NCI-H2029 (cell line): ENCODE data around the gene EIF4G3.
"Not testable (repeated sequence)": the region's sequence is repeated elsewhere in the genome, so short reads cannot be mapped to it uniquely, and the experiment has no call there.

ENCODE experiments used
- DNase-seq: peaks from one replicate; lab custom pipeline; 2025; lab: John Stamatoyannopoulos, UW

EIF4G3 gene

GRCh38 chr1:21184276-21184675, 7.6 kb upstream of the EIF4G3 start:
- no peak for DNase-seq

- no peak for DNase-seq
Observed at GRCh38 chr1:21182181-21182731, 5.6 kb upstream of the EIF4G3 start.

GRCh38 chr1:21178271-21178670, 1.6 kb upstream of the EIF4G3 start:
- not testable (repeated sequence) for DNase-seq

GRCh38 chr1:21175670-21176581, 771 bp downstream of the EIF4G3 start:
- no peak for DNase-seq

- DNase-seq, result no peak
Observed at GRCh38 chr1:21175324-21175669, 1.4 kb downstream of the EIF4G3 start.

- no peak for DNase-seq
Observed at GRCh38 chr1:21174654-21175323, 1.9 kb downstream of the EIF4G3 start.

GRCh38 chr1:21174230-21174629, 2.5 kb downstream of the EIF4G3 start:
- DNase-seq, result no peak

GRCh38 chr1:21173096-21173495, 3.6 kb downstream of the EIF4G3 start:
- not testable (repeated sequence) for DNase-seq

GRCh38 chr1:21170837-21171236, 5.9 kb downstream of the EIF4G3 start:
- DNase-seq, result not testable (repeated sequence)

- DNase-seq, result no peak
Observed at GRCh38 chr1:21168444-21168843, 8.3 kb downstream of the EIF4G3 start.

GRCh38 chr1:21165646-21166045, 11.1 kb downstream of the EIF4G3 start:
- no peak for DNase-seq

- peak; percentile 47 for DNase-seq
Observed at GRCh38 chr1:21165076-21165475, 11.6 kb downstream of the EIF4G3 start.

GRCh38 chr1:21164266-21164665, 12.4 kb downstream of the EIF4G3 start:
- no peak for DNase-seq

GRCh38 chr1:21162740-21163464, 13.8 kb downstream of the EIF4G3 start:
- DNase-seq, result no peak

- DNase-seq, result no peak
Observed at GRCh38 chr1:21161842-21162241, 14.9 kb downstream of the EIF4G3 start.

- no peak for DNase-seq
Observed at GRCh38 chr1:21160263-21160796, 16.4 kb downstream of the EIF4G3 start.

GRCh38 chr1:21157868-21158267, 18.8 kb downstream of the EIF4G3 start:
- no peak for DNase-seq

GRCh38 chr1:21157054-21157453, 19.6 kb downstream of the EIF4G3 start:
- DNase-seq, result no peak

- DNase-seq, result no peak
Observed at GRCh38 chr1:21156019-21156418, 20.7 kb downstream of the EIF4G3 start.

GRCh38 chr1:21154717-21155116, 22.0 kb downstream of the EIF4G3 start:
- no peak for DNase-seq

- DNase-seq, result no peak
Observed at GRCh38 chr1:21153388-21153787, 23.3 kb downstream of the EIF4G3 start.
